ENCODE data around the gene CNGA1.
"Not testable (repeated sequence)": the region's sequence is repeated elsewhere in the genome, so short reads cannot be mapped to it uniquely, and the experiment has no call there.

The CNGA1 gene

GRCh38 chr4:47996021-47996420 lies 20.5 kb downstream of the CNGA1 start:
- TF ChIP-seq CSDC2 (CRISPR knock-in tag; IDR thresholded peaks at IDR 0.05) (no peak), TCF4 (CRISPR knock-in tag; IDR thresholded peaks at IDR 0.05; ENCODE audit: borderline replicate concordance) (no peak), ZNF8 (CRISPR knock-in tag; IDR thresholded peaks at IDR 0.05) (no peak), PPARA (CRISPR knock-in tag; IDR thresholded peaks at IDR 0.05; ENCODE audit: borderline replicate concordance) (no peak)
- TF ChIP-seq, protein P1, sequence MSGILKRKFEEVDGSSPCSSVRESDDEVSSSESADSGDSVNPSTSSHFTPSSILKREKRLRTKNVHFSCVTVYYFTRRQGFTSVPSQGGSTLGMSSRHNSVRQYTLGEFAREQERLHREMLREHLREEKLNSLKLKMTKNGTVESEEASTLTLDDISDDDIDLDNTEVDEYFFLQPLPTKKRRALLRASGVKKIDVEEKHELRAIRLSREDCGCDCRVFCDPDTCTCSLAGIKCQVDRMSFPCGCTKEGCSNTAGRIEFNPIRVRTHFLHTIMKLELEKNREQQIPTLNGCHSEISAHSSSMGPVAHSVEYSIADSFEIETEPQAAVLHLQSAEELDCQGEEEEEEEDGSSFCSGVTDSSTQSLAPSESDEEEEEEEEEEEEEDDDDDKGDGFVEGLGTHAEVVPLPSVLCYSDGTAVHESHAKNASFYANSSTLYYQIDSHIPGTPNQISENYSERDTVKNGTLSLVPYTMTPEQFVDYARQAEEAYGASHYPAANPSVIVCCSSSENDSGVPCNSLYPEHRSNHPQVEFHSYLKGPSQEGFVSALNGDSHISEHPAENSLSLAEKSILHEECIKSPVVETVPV (CRISPR knock-in tag; IDR thresholded peaks at IDR 0.05), result no peak
- ATAC-seq, result no peak

- ATAC-seq, result not testable (repeated sequence)
Observed at GRCh38 chr4:47992475-47992874, 24.0 kb downstream of the CNGA1 start.

- no peak for ATAC-seq
- TF ChIP-seq RARB (CRISPR knock-in tag; IDR thresholded peaks at IDR 0.05) (no peak), ZC3H10 (CRISPR knock-in tag; IDR thresholded peaks at IDR 0.05) (no peak), ARNTL (CRISPR knock-in tag; IDR thresholded peaks at IDR 0.05; ENCODE audit: borderline replicate concordance, low read depth) (no peak), ZNF70 (CRISPR knock-in tag; IDR thresholded peaks at IDR 0.05) (no peak), ESRRG (CRISPR knock-in tag; IDR thresholded peaks at IDR 0.05) (no peak), PPARA (CRISPR knock-in tag; IDR thresholded peaks at IDR 0.05; ENCODE audit: borderline replicate concordance) (no peak), TCF4 (CRISPR knock-in tag; IDR thresholded peaks at IDR 0.05; ENCODE audit: borderline replicate concordance) (no peak)
- TF ChIP-seq, protein P2, sequence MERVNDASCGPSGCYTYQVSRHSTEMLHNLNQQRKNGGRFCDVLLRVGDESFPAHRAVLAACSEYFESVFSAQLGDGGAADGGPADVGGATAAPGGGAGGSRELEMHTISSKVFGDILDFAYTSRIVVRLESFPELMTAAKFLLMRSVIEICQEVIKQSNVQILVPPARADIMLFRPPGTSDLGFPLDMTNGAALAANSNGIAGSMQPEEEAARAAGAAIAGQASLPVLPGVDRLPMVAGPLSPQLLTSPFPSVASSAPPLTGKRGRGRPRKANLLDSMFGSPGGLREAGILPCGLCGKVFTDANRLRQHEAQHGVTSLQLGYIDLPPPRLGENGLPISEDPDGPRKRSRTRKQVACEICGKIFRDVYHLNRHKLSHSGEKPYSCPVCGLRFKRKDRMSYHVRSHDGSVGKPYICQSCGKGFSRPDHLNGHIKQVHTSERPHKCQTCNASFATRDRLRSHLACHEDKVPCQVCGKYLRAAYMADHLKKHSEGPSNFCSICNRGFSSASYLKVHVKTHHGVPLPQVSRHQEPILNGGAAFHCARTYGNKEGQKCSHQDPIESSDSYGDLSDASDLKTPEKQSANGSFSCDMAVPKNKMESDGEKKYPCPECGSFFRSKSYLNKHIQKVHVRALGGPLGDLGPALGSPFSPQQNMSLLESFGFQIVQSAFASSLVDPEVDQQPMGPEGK (CRISPR knock-in tag; IDR thresholded peaks at IDR 0.05; ENCODE audit: borderline replicate concordance), result no peak
- TF ChIP-seq, protein P1 (CRISPR knock-in tag; IDR thresholded peaks at IDR 0.05), result no peak
Observed at GRCh38 chr4:47990145-47990544, 26.3 kb downstream of the CNGA1 start.

DNA sequence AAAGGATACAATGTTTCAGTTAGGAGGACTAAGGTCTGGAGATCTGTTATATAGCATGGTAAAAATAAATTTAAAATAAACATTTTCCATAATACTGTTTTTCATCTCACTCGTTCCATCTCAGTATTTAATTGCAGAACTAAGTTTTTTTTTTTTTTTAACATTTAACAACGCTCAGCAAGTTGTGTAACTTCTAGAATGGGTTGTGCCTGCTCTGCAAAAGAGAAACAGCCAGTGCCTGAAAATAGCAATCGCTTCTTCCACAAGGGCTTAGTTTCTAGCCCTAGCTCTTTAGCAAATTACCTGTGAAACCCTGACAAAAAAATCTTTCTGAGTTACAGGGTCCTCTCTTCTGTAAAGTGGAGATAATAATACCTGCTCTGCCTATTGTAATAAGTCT lies 41.9 kb downstream of the CNGA1 start:
- no peak for TF ChIP-seq PPARA (CRISPR knock-in tag; IDR thresholded peaks at IDR 0.05; ENCODE audit: borderline replicate concordance)
- no peak for TF ChIP-seq ZFP30 (CRISPR knock-in tag; IDR thresholded peaks at IDR 0.05)
- no peak for TF ChIP-seq BACH2 (CRISPR knock-in tag; IDR thresholded peaks at IDR 0.05; ENCODE audit: borderline replicate concordance)
- TF ChIP-seq TSHZ2 (CRISPR knock-in tag; IDR thresholded peaks at IDR 0.05), result no peak
- no peak for TF ChIP-seq ZNF70 (CRISPR knock-in tag; IDR thresholded peaks at IDR 0.05)
- no peak for TF ChIP-seq RARB (CRISPR knock-in tag; IDR thresholded peaks at IDR 0.05)
- TF ChIP-seq SNAI2 (CRISPR knock-in tag; IDR thresholded peaks at IDR 0.05), result no peak
- TF ChIP-seq TOX (CRISPR knock-in tag; IDR thresholded peaks at IDR 0.05; ENCODE audit: borderline replicate concordance), result no peak
- no peak for TF ChIP-seq ARNTL (CRISPR knock-in tag; IDR thresholded peaks at IDR 0.05; ENCODE audit: borderline replicate concordance, low read depth)
- no peak for TF ChIP-seq ESRRG (CRISPR knock-in tag; IDR thresholded peaks at IDR 0.05)
- TF ChIP-seq ZNF565 (CRISPR knock-in tag; conservative IDR thresholded peaks at IDR 0.05; ENCODE audit: low read depth), result no peak
- TF ChIP-seq ZFP3 (CRISPR knock-in tag; IDR thresholded peaks at IDR 0.05), result no peak
- TF ChIP-seq CSDC2 (CRISPR knock-in tag; IDR thresholded peaks at IDR 0.05), result no peak
- TF ChIP-seq, protein P1 (CRISPR knock-in tag; IDR thresholded peaks at IDR 0.05), result no peak
- TF ChIP-seq GLIS3 (CRISPR knock-in tag; IDR thresholded peaks at IDR 0.05), result no peak

More for the DNA sequence above, 41.9 kb downstream of the CNGA1 start:
- ATAC-seq, result no peak
